22Rv1 (cell line): Measurements from ENCODE around the gene STAG2.

Source experiments
- H3K27ac ChIP-seq: fragments of 450-650 bp; 2 replicates; pipeline ENCODE4 v1.5.1; 2017
- ZFX ChIP-seq: fragments of 450-650 bp; IDR thresholded peaks from 2 replicates; pipeline ENCODE4 v1.6.1; 2017; ENCODE audit warnings: antibody characterized with exemption, borderline replicate concordance
- TF ChIP-seq, protein P1 (sequence below): fragments of 450-650 bp; IDR thresholded peaks from 2 replicates; pipeline ENCODE4 v1.5.1; 2017; ENCODE audit warnings: mild to moderate bottlenecking

The STAG2 gene

GRCh38 chrX:123975180-123975579, 13.7 kb downstream of the STAG2 start:
- TF ChIP-seq, protein P1, sequence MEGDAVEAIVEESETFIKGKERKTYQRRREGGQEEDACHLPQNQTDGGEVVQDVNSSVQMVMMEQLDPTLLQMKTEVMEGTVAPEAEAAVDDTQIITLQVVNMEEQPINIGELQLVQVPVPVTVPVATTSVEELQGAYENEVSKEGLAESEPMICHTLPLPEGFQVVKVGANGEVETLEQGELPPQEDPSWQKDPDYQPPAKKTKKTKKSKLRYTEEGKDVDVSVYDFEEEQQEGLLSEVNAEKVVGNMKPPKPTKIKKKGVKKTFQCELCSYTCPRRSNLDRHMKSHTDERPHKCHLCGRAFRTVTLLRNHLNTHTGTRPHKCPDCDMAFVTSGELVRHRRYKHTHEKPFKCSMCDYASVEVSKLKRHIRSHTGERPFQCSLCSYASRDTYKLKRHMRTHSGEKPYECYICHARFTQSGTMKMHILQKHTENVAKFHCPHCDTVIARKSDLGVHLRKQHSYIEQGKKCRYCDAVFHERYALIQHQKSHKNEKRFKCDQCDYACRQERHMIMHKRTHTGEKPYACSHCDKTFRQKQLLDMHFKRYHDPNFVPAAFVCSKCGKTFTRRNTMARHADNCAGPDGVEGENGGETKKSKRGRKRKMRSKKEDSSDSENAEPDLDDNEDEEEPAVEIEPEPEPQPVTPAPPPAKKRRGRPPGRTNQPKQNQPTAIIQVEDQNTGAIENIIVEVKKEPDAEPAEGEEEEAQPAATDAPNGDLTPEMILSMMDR: no peak
- no peak for TF ChIP-seq ZFX

DNA sequence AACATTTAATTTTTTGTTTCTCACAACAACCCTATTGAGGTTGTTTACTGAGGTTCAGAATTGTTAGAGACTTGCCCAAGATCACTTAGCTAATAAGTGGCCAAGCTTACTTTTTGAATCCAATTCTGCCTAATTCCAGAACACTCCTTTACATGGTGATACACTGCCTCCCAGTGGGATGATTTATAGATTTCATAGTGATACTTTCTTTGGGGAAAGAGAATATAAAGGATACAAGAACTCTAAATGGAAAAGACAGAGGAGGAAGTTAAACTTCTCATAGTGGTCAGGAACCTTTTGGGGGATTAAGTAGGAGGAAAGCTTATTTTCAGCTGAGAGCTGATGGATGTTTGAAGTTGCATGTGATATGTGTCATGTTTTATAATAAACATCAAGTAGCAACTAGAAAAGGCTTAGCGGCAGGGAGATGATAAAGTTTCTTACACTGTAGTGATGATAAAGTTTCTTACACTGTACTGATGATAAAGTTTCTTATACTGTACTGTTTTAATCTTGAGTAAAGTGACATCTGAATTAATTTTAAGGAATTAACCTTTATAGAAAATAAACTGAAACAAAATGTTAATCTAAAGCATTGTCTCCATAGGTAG, 15.3 kb downstream of the STAG2 start:
- TF ChIP-seq, protein P1: peak; percentile 24; the same call in 1 of the 2 replicates
- TF ChIP-seq ZFX: no peak
- no peak overlapping the region for H3K27ac ChIP-seq

More at GRCh38 chrX:123975180-123975579, 13.7 kb downstream of the STAG2 start:
- H3K27ac ChIP-seq: no peak overlapping the region

DNA sequence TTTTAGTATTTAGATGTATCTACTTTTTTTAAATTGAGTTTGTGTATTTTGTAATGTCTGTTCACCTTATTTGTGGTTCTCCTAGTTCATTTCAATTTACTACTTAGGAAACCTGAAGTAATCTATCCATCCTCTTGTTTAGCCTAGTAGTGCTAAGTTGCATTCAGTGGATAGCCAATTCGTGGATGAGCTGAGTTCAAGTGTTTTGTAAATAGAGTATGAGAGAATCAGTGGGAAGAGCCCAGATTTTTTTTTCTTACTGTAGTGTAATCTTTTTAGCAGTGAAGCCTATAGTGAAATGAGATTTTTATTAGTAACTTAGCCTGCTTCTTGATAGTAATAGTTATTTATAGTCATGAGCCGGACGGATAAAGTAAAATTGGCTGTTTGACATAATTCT, 21.7 kb downstream of the STAG2 start:
- TF ChIP-seq ZFX: no peak
- TF ChIP-seq, protein P1: no peak

DNA sequence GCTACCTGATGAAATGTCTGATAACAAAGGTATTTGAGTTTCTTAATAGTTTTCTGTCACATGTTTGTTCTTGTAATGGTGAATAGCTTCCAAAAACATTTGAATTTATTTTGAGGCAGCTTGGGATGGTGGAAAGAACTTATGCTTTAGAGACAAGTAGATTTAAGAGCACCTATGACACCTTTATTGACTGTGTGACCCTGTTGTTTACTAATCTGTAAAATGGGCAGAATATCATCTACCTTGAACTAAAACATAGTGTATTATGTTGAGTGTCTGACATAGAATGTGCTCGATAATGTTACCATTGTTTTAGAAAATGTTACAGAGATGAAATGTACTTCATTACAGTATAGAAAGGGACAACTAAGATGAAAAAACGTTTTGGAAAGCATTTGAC, 24.9 kb downstream of the STAG2 start:
- TF ChIP-seq, protein P1: no peak
- TF ChIP-seq ZFX: no peak
- no peak overlapping the region for H3K27ac ChIP-seq

More for the DNA sequence above, 21.7 kb downstream of the STAG2 start:
- no peak overlapping the region for H3K27ac ChIP-seq

- H3K27ac ChIP-seq: no peak overlapping the region
- TF ChIP-seq, protein P1: no peak
- no peak for TF ChIP-seq ZFX
Measured at GRCh38 chrX:123988423-123989111, 27.1 kb downstream of the STAG2 start.

DNA sequence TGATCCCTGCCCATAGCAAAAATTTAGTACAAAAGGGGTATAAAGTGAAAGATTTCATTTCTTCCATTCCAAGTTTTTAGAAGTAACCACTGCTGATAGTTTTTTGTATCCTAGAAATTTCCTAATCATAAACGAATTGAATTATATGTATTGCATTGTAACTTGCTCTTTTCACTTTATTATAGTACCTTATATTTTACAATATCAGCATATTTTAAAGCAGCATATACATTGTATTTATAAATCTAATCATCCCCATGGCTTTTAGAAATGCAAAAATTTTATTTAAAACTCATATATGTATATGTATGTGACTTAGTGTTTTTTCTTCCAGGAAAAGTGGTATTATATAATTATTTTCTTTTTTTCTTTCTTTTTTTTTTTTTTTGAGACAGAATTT, 27.7 kb downstream of the STAG2 start:
- H3K27ac ChIP-seq: no peak overlapping the region
- TF ChIP-seq, protein P1: no peak
- TF ChIP-seq ZFX: no peak

GRCh38 chrX:123990169-123990568, 28.7 kb downstream of the STAG2 start:
- no peak for TF ChIP-seq ZFX
- TF ChIP-seq, protein P1: no peak
- no peak overlapping the region for H3K27ac ChIP-seq
